Anterior cingulate cortex (tissue), 58 donors: Measurements from ENCODE around the gene HIRA.
A peak's percentile ranks its signal among the peaks of the same experiment; 100 is the strongest.
"Not testable (repeated sequence)": the region's sequence is repeated elsewhere in the genome, so short reads cannot be mapped to it uniquely, and the experiment has no call there.

Experiments used
- DNase-seq, 58 donors: peaks; one replicate each; lab custom pipeline; 2025; lab: John Stamatoyannopoulos, UW

The HIRA gene

GRCh38 chr22:19445279-19445982 lies 13.9 kb upstream of the HIRA start:
- DNase-seq, result not testable (repeated sequence)

GRCh38 chr22:19443544-19444211 lies 12.1 kb upstream of the HIRA start:
- DNase-seq, result no peak

GRCh38 chr22:19442166-19442565 lies 10.6 kb upstream of the HIRA start:
- no peak for DNase-seq

- no peak for DNase-seq
These were observed 9.1 kb upstream of the HIRA start for GRCh38 chr22:19440411-19441195.

GRCh38 chr22:19438298-19438697 lies 6.8 kb upstream of the HIRA start:
- DNase-seq, result no peak

- DNase-seq, result not testable (repeated sequence)
These were observed 5.1 kb upstream of the HIRA start for GRCh38 chr22:19436444-19437161.

- DNase-seq, result no peak
These were observed 3.5 kb upstream of the HIRA start for GRCh38 chr22:19434829-19435580.

- DNase-seq, result no peak
These were observed 2.9 kb upstream of the HIRA start for GRCh38 chr22:19434401-19434800.

- peak; percentile 76 to 97 (median 93) for DNase-seq
These were observed 759 bp upstream of the HIRA start, which contains the start of gene MRPL40 for GRCh38 chr22:19432133-19432851. TSS of gene MRPL40 (plus strand) at chr22:19432545. CDS start at chr22:19432555, 10 bp downstream.

- peak in 9 of 58 donors; percentile 16 to 36 (median 24) for DNase-seq
These were observed 517 bp downstream of the HIRA start for GRCh38 chr22:19430890-19431541.

- peak in 4 of 58 donors; percentile 8 to 27 (median 24) for DNase-seq
These were observed 1.3 kb downstream of the HIRA start for GRCh38 chr22:19429950-19430889.

GRCh38 chr22:19424186-19424500 lies 7.4 kb downstream of the HIRA start:
- no peak for DNase-seq

GRCh38 chr22:19422440-19423301 lies 8.9 kb downstream of the HIRA start:
- peak in 2 of 58 donors; percentile 19 to 42 for DNase-seq

- no peak for DNase-seq
These were observed 11.2 kb downstream of the HIRA start for GRCh38 chr22:19420321-19420720.

- no peak for DNase-seq
These were observed 11.9 kb downstream of the HIRA start for GRCh38 chr22:19419464-19420178.

GRCh38 chr22:19419086-19419463 lies 12.5 kb downstream of the HIRA start:
- no peak for DNase-seq
